NCI-H2029 (cell line): ENCODE results near the gene ATXN7L2.

Source experiments
- DNase-seq: peaks from one replicate; lab custom pipeline; 2025; lab: John Stamatoyannopoulos, UW

Gene ATXN7L2

DNA sequence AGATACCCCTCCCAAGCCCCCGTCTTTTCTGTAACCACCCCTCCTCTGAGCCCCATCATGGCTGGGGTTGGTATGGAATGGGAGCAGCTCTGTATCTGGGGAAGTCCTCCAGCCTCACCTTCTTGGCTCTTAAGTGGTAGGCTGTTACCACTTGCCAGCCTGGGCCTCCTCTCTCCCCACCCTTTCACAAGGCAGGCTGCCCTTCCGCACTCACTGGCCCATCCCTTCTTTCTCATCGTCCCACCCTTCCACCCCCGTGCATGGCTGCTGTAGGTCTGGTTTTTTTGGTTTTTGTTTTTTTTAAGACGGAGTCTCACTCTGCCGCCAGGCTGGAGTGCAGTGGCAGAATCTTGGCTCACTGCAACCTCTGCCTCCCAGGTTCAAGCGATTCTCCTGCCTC is 15.4 kb downstream of the ATXN7L2 start:
- DNase-seq, result no peak

DNA sequence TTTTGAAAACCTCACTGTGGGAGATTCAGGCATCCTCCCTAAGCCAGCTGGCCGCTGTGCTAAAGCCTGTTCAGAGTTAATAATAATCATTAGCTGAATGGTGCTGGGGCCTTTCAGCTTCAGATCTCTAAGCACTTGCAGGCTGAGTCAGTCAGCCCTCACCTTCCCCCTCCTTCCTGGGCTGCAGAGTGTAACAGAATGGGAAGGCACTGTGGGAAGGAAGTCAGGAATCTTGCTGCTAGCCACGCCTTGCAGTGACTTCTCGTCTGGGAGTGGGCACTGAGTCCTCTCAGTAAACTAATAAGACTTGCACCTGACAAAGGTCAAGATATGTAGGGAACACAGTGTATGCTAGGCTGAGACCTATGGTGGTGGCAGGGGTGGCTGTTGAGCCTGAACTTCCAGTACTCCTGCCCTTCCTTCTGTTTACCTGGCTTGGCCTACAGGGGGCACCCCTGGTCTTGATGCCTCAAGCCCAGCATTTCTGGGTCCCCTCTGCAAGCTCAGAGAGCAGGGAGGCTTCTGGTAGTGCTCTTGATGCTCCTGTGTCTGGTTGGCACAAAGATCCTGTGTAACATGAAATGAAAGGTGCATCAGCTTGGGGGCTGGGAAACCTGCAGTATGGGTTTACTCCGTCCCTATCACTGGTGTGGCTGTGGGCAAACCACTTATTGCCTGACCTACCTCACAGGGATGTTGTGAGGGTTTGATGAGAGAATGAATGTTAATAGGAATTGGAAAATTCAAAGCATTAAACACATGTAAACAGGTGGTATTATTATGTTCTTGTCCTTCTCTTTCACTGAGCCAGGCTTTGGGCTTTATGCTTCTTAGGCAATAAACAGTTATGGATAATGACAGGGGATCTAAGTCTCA is 16.2 kb downstream of the ATXN7L2 start:
- peak; percentile 16 for DNase-seq

DNA sequence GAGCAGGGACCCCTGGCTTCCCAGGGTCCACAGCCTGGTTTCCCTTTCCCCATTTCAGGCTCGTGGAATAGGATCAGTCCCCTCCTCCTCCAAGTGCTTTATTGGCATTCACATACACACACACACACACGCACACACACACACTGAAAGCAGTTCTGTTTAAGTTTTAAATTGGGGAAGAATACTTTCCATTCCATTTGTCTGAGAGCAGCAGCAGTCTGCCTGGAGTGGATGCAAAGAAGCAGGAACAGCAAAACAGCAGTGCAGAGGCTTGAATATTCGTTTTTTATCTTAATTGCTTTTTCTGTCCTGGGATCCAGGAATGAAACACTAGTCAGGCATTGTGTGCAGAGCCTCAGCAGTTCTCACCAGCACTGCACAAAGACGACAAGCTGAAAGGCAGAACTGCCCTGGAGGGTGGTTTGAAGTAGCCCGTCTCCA is 17.3 kb downstream of the ATXN7L2 start:
- no peak for DNase-seq

DNA sequence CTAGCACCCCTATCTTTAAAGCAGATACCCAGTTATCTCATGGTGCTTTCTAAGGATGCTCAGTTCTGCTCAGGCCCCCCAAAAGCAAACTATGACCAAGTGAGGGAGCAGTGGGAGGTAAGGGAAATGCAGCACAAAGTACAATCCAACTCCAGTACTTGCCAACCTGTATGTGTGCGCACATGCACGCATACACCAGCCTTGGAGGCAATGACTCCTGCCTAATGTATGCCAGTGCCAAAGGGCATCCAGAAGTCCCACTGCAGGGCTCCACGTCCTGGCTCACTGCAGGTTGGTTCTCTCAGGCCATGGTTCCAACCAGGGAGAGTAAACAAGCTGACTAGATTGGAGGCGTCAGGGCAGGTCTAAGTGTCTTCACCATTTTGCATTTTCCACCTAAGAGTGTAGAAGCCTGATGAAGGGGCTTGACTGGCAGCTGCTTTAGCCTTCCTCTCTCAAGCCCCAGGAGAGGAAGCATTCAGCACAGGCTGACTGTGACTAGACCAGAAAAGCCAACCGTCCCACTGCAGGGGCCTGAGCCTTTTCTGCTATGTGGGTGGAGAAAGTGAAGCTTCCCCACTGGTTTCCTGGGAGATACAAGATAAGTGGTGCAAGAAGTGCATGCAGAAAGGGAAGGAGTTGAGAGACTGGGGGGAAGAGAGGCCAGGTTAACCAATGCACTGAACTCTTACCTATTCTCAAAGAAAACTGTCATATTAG is 18.1 kb downstream of the ATXN7L2 start:
- DNase-seq, result no peak

DNA sequence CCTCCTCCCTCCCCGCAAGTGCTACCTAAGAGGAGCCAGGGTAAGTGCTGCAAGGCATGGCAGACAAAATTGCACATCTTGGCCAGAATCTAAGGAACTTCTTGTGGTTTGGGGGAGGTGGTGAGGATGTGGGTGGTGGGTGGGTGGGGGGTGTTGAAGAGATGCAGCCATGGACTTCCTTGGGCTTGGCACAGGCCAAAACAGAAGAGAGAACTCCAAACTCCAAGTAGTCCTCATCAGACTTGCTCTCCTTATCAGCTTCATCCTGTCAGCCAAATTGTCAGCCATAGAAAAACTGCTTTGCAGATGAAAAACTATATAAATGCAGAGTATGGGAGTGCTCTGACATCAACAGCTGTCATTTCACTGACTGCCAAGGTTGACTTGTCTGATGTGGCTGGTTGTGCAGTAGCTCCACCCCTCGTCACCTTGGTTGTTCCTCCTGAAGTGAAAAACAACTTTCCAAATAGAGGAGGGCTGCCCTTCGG is 18.7 kb downstream of the ATXN7L2 start:
- no peak for DNase-seq

DNA sequence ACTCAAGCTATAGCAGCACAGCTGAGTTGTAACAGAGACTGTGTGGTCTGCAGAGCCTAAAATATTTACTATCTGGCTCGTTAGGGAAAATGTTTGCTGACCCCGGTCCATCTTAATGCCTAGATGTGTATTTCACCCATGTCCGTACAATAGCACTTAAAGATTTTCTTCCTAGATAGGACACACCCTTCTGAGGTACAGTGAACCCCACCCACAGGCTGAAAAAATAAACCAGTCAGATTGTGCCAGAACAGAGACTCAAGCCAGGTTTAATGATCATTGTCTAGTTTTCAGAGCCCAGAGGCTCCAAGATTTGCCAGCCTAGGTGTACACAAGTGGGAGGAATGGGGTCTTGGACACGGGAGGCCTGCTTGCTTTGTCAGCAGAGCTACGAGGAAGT is 20.2 kb downstream of the ATXN7L2 start:
- no peak for DNase-seq

DNA sequence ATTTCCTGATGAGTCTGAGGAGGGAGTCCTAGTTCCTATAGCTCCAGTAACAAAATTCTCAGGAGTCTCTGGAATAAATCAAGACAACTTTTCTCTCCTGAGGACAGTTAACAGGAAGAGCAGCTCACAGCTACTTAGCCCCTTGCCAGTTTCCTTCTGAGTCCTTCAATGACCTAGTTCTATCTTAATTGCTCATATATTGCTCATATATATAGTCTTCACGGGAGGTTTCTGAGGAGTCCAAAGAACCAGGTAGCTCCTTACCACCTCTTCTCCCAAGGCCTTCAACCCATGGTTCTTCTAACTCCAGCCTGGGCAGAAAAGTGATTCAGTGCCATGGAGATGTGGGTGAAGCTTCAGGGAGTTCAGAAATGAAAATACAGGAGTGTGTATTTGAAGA is 21.3 kb downstream of the ATXN7L2 start:
- DNase-seq, result no peak

DNA sequence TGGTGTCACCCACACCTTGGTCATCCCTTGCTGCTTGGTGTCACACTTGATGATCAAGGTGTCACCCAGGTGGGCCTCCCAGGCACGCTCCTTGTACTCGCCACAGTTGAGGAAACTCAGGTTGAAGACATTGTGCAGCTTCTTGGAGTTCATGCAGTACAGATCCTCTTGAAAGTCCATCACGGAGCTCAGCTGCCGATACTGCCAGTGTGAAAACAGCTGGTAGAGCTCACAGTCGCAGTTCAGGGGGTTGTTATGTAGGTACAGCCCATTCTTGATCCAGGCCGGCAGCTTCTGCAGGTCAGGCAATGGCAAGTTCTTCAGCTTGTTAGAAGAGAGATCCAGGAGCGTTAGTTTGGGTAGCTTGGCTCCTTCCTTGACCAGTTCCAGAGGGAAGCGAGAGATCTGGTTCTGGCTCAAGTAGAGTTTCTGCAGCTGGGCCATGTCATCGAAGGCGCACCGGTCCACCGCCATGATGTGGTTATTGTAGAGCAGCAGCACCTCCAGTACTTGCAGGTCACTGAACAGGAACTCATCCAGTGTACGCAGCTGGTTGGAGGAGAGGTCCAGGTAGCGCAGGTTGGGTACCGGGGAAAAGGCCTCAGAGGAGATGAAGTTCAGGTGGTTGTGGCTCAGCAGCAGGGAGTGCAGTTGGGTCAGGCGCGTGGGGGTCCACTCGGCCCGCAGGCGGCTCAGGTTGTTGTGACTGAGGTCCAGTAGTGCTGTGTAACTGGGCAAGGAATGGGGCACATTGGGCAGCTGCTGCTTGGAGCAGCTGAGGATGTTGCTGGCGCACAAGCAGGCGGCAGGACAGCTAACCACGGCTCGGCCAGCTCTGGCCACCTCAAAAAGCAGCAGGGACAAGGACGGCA is 24.5 kb downstream of the ATXN7L2 start:
- DNase-seq, result no peak

DNA sequence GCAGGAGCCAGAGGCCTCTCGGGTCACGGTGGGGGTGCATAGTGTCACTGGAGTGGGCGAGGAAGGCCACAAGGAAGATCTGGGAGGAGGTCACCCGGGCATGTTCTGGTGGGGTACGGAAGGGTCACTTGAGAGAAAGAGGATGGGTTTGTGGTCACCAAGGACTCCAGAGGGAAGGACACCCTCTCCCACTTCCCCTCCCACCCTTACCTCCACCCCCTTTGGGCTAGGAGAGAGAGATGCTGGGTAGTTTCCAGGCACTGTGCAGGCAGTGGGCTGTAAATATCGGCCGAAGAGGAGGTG is 25.1 kb downstream of the ATXN7L2 start:
- DNase-seq, result no peak

DNA sequence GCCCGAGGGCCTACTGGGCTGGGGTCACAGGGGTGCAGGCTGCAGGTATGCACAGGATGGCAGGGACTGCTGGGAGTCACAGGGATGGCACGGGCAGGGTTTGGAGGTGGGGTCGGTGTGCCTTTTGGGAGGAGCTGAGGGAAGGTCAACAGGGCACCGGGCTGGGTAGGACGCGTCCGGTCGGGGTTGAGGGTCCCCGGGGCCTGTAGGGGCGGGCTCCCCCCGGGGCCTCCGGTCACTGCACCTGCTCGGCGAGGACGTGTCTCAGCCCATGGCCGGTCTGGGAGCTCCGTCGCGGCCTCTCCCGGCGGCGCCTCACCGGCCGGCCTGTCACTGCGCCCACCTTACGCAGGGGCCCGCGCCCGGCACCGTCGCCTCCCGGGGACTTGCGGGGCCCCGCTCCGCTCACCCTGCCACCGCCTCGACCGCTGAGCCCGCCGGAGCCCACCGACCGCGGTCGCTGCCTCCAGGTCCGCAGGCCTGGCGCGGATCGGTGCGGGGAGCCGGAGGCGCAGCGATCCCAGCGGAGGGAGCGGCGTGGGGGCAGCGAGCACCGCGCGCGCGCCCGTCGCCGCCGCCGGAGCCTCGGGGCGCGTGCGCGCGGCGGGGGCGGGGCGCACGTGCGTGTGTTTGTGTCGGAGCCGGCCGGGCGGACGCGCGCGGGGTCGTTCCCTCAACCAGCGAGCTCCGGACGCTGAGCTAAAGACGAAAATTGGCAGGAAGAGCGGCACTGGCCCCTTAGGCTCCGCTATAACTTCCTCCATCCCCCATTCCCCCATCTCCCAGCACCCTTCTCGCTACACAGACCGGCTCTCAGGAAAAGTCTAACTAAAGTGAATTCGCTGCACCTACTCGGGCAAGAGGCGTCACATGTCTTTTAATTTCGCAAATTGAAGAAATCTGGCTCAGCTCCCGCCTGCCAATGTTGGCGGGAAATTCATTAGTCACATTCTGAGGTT is 25.8 kb downstream of the ATXN7L2 start, which contains the start of gene AMIGO1:
Gene AMIGO1, minus strand, starts transcription at position 552 of the 959 bp plus-strand sequence. CDS start 815 bp downstream, outside the sequence.
- peak; percentile 24 for DNase-seq

DNA sequence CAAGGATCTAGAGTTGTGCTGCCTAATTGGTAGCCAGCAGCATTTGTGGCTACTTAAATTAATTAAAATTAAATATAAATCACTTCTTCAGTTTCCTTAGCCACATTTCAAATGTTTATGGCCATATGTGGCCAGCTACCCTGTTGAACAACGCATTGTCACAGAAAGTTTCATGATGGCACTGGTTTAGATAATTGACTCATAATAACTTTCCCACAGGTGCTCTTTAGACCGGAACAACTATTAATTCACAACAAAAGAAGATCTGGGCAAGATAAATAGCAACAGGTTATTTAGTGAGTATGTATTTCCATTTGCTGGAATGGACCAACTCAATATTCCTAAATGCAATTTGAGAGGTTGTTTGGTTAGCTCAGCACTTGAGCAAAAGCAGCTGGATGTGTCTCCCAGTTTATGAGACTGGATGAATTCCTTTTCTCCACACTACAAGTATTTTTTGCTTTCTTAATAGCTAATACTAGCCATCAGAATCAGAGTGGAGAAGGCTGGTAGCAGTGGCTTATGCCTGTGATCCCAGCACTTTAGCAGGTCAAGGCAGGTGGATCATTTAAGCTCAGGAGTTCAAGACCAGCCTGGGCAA is 29.5 kb downstream of the ATXN7L2 start:
- DNase-seq, result peak; percentile 13

DNA sequence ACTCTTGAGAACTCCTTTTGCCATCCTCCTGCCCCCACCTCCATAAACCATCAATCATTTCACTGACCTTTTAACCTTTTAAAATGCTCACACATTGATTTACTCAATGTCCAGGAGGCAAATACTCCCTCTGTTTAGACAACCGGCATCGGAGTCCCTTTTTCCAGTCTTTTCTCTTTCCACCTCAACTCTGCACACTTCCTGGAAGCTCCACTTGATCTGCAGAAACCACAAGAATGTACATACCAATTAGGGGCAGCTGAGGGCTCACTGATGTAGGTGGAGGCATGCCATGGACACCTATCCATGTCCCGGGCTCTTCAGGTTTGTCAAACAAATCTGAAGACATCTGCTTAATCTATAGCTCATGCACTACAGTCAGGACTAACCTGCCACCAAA is 31.1 kb downstream of the ATXN7L2 start:
- DNase-seq, result peak; percentile 5

DNA sequence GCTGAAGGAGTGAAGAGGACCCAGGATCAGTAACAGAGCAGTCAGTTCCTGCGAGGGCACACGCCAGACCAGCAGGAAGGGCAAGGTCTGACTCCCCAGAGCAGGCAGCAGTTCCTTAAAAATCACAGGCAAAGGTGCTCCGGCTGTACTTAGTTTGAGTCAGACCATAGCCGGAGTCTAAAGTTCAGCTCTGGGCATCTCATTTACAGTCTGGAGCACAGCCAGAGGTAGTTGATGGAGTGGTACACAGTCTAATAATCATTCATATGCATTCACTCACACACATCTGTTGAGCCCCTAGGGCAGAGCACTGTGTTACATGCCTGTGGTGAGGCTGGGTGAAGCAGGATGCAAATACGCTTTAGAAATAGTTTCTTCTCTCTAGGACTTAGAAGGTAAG is 33.2 kb downstream of the ATXN7L2 start:
- no peak for DNase-seq

DNA sequence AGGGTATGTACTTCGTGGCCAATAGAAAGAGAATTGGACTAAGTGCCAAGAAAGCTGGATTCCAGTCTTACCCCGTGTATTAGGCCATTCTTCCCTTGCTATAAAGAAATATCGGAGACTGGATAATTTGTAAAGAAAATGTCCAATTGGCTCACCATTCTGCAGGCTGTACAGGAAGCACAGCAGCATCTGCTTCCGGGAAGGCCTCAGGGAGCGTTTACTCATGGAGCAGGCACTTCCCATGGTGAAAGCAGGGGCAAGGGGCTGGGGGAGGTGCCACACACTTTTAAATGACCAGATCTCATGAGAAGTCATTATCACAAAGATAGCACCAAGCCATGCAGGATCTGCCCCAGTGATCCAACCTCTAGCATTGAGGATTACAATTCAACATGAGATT is 33.6 kb downstream of the ATXN7L2 start:
- no peak for DNase-seq

DNA sequence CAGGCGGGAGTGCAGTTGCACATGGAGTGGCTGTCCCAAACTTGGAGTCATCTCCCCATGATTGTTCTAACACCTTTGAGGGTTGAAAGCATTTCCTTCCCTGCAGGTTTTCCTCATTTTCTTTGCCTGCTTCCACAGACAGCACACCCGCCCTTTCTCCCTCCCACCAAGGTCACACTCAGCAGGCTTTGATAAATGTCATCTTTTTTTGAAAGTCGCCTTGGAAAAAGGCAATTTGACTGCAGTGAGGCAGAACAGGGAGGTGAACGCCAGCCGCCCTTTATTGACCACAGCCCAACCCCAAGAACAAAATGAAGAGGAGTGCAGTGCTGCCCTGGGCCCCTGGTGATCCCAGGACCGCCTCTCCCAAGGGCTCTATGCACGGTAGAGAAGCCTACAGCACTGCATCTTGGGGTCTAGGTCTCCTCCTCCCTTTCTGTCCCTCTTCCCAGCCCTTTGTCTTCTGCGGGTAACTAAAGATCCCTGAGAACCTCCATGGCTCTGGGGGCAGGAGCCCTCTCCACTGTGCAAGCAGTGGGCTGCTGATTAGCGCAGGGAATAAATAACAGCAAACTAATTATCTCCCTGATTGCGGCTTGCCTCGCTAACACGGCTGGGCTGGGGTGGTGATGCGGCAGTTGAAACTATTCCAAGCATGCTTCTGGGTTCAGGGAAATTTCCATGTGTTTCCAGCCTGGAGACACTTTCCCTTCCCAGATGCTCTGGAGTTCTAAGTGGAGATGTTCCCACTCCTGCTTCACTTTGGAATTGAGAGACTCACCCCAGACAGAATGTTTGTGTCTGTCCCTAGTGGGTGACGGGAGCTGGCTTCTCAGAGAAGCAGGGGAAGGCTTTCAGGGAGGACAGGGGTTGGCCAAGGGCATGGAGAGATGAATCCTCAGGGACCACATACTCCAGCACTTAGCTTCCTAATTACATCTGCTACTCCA is 37.6 kb downstream of the ATXN7L2 start:
- DNase-seq, result no peak

DNA sequence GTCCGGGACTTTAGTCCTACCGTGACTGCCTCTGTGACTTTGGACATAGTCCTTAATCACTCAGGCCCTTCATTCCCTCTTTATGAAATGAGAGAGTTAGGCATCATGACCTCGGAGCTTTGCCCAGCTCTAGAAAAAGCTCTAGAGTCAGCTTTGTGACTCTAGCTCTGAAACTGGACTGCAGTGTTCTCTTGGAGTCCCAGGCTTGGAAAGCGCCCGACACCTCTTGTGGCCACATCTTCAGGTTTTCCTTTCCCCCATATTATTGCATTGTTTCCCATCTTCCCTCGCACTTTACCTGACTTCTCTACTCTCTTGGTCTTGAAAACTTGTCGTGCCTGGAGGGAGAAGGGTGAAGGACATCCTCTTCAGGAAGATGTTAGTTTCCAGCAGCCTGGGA is 38.3 kb downstream of the ATXN7L2 start:
- no peak for DNase-seq

DNA sequence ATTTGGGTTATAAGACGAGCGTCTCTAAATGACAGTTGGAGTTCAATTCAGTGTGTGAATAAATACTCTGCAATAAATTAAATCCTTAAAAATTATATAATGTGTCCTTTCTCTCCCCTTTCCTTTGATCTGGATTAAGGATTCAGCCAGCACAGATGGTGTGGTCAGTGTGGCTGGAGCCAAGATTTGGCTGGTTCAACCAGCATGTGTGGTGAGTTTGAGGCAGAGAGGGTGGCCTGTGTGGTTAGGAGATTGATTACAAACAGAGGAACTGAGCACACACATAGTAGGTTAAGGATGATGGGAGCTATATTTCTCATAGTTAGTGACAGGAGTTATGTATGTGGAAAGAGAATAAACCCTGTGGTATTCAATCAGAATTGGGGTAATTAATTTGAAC is 40.0 kb downstream of the ATXN7L2 start:
- no peak for DNase-seq

DNA sequence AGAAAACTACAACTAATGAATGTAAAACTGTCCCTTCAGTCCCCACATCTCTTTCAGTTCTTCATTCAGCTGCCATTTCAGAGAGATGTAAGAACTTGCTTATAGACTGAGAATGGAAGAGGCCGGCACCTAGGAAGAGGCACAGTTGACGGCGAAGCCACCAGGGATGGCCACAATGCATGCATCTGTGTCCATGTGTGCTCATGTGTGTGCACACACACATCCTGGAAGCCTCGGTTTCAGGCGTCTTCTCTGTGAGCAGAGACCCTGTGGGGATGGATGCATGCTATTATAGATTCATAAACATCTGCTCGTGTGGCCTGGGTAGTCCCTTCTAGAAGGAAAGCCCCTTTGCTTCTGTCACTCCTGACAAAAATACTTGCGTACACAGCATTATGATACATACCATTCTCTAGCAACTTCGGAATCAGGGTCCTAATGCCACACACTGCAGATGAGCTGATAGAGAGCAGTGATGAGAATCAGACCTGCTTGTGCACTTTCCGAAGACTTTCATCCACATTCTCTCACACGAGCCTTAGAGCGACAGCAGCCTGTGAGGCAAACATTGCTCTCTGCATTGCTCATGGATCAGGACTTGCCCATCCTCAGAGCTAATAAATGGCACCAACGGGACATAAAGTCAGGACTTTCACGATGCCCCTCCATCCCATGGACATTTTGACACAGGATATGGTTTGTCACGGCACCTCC is 43.5 kb downstream of the ATXN7L2 start:
- DNase-seq, result no peak
